Sigmoid colon (tissue), 4 donors: ENCODE results near the gene GRAP2.

Experiments
- EP300 ChIP-seq, 4 donors: sonication (generic); formaldehyde crosslinking; IDR thresholded peaks; one replicate each; pipeline ENCODE4 v1.6.1; 2017; ENCODE audit warnings: antibody characterized with exemption in 4 of 4
- POLR2A ChIP-seq, 2 donors: fragments of 450-650 bp; IDR thresholded peaks; one replicate each; pipeline ENCODE4 v1.6.1; 2016; ENCODE audit warnings: antibody characterized with exemption in 2 of 2, mild to moderate bottlenecking in 2 of 2, moderate library complexity in 2 of 2
- TF ChIP-seq, protein P1 (sequence below), 4 experiments: fragments of 450-650 bp in 3 of 4; fragments of 200-600 bp in 1 of 4; IDR thresholded peaks; one replicate each; pipeline ENCODE4 v1.5.1; 2016 to 2019; ENCODE audit warnings: antibody characterized with exemption in 4 of 4, mild to moderate bottlenecking in 3 of 4, moderate library complexity in 2 of 4

DNA sequence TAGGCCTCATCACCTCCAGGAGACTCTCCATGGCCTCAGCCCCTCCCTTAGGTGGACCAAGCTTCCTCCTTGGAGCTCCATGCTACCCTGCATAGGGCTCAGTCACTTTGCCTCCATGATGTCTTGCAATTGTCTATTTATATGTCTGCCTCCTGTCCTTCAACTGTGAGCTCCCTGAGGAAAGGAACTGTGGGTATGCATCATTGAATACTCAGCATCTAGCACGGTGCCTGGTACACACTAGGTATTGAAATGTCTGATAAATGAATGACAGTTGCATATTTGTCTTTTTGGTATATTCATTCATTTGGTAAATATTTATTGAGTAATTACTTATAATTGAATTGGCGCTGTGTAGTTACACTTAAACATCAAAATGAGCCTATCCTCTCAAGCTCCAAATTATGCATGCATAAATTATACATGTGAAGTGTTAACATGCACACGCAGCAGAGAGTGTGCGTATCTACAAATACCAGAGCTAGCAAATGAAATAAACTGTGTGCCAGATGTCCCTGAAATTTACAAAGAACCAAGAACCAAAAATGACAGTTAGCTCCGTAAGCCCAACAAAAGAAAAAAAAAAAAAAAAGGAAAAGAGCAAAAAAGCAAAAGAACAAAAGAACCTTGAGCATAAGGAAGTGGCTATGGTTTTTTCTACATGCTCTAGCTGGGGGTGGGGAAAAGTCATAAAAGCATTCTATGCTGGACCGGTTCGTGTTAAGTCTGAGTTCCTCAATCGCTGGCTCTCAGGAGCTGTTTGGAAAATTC lies 25.2 kb downstream of the GRAP2 start:
- TF ChIP-seq POLR2A (IDR thresholded peaks at IDR 0.05) (no peak), EP300 (IDR thresholded peaks at IDR 0.05) (no peak)
- TF ChIP-seq, protein P1, sequence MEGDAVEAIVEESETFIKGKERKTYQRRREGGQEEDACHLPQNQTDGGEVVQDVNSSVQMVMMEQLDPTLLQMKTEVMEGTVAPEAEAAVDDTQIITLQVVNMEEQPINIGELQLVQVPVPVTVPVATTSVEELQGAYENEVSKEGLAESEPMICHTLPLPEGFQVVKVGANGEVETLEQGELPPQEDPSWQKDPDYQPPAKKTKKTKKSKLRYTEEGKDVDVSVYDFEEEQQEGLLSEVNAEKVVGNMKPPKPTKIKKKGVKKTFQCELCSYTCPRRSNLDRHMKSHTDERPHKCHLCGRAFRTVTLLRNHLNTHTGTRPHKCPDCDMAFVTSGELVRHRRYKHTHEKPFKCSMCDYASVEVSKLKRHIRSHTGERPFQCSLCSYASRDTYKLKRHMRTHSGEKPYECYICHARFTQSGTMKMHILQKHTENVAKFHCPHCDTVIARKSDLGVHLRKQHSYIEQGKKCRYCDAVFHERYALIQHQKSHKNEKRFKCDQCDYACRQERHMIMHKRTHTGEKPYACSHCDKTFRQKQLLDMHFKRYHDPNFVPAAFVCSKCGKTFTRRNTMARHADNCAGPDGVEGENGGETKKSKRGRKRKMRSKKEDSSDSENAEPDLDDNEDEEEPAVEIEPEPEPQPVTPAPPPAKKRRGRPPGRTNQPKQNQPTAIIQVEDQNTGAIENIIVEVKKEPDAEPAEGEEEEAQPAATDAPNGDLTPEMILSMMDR (IDR thresholded peaks at IDR 0.05): no peak
